HG03025 (cell line): ENCODE data around the gene WDR33.

Experiments
- ATAC-seq: cut with Tn5 transposase; IDR thresholded peaks from one replicate; pipeline ENCODE4 v1.9.1; 2021; ENCODE audit warnings: mild to moderate bottlenecking, moderate library complexity; ENCODE audit not compliant: unreplicated experiment, low FRiP score

The WDR33 gene

DNA sequence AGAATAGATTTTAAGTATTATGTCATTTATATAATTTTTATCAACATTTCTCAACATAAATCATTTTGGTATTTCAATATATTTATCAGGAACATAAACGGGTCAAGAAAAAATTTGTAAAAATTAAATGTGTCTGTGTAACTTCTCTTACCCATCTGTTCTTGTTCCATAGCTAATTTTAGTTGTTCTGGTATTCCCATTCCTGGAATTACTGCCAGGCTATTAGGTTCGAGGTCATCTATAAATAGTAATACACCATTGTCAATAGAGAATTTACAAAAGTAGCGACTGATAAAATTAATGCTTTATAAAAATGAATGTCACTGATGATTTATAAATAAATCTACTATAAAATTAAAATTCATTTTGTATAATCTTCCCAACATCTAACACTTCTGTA, 88.2 kb downstream of the WDR33 start:
- ATAC-seq, result no peak

DNA sequence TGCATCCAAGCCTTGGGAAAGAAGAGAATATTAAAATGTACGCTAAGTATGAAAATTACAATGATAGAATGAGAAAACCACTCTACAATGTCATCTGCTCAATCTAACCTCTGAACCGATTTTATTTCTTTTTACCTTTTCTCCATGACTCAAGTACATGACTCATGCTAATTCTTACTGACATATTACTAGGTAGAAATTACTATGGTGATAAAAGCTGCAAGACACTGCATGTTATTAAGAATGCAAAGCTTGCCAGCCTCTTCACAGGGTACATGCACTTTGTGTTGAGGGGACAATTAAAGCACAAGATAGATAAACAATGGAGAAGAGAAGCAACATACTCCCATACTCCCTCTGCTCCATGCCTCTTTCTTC, 89.0 kb downstream of the WDR33 start:
- ATAC-seq, result no peak

DNA sequence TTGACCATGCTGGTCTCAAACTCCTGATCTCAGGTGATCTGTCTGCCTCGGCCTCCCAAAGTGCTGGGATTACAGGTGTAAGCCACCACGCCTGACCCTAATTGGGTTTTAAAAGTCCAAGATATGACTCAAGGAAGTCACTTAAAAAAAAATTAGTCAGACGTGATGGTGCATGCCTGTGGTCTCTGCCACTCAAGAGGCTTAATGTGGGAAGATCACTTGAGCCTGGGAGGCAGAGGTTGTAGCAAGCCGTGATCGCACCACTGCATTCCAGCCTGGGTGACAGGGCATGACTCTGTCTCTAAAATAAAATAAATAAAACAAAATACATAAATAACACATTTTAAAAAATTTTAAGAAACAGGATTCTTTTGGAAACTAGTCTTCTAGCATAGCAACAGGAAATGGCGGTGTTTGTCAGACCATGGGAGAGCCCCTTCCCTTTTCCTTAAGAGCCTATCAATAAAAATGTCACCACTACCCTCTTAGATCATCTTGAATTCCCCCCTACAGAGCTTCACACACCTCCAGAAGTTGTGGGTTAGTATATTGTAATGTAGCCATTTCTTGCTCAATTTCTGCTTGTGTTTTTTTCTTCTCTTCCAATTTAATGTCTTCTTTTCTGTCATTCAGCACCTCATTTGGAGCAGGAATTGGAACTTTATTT, 89.5 kb downstream of the WDR33 start:
- no peak for ATAC-seq

DNA sequence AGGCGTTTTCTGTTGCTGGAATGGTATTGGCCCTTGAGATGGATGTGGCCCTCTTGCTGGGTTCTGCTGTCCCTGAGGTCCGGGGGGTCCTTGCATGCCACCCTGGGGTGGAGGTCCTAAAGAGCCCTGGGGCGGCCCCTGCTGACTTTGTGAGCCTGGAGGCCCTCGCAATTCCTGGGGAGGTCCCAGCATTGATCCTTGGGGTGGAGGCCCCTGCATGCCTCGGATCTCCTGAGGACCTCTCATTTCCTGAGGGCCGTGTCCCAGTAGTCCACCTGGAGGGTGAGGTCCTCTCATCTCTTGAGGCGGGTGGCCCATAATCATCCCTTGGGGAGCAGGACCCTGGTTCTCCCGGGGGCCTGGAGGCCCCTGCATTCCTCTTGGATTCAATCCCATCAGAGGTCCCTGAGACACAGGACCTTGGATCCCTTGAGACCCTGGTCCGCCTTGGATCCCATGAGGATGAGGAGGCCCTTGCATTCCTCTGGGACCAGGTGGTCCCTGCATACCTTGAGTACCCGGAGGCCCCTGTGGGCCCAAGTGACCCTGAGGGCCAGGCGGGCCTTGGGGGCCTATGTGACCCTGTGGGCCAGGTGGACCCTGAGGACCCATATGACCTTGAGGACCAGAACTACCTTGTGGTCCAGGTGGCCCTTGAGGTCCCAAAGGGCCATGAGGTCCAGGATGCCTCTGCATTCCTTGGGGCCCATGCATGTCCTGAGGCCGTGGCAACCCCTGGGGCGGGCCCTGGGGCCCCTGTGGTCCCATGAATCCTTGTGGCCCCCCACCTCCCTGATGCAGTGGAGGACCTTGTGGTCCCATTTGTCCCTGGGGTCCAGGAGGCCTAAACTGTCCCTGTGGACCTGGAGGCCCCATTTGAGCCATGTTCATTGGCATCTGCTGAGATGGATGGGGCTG, 91.4 kb downstream of the WDR33 start:
- no peak for ATAC-seq

DNA sequence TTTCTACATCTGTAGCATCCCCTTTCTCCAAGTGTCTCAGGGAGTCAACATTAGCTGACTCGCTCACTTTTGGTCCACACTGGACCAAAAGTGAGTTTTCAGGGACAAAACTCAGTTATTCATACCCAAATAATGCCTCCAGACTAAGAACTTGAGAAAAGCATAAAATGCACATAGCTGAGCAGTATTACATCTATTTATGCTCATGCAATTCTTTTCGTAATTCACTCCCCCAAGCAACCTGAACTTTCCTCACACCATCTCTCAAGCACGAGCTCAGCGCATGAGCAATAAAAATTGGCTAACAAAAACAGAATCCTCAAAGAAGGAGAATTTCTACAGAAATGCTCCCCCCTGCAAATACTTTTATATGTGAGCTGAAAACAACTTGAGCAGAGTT, 92.7 kb downstream of the WDR33 start:
- no peak for ATAC-seq

DNA sequence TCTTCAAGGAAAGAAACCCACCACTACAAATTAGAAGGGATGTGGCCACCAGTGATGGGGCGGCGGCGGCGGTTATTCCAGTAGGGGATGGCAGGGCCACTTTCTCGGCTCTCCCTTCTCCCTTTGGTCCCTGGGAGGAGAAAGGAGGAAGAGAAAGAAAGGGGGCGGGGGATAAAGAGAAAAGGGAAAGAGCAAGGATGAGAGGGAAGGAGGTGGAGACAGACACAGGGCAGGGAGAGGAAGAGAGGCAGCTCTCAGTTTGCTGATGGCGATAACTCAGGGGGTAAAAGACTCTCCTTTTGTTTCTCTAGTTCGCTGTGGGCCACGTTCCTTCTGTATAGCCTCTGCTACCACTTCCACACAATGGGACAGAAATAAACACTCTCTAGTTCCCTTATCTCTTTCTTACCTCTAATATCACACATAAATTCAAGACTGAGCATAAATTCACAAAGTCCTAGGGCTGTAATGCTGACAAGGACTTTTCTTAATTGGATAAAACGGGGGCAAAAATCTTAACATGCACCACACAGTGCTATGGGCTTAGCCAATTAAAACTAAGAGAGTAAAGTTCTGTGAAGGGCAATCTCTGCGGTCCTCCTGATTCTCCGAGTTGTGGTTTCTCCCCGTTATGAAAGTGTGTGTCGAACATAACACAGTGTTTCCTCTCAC, 95.1 kb downstream of the WDR33 start:
- ATAC-seq, result no peak

DNA sequence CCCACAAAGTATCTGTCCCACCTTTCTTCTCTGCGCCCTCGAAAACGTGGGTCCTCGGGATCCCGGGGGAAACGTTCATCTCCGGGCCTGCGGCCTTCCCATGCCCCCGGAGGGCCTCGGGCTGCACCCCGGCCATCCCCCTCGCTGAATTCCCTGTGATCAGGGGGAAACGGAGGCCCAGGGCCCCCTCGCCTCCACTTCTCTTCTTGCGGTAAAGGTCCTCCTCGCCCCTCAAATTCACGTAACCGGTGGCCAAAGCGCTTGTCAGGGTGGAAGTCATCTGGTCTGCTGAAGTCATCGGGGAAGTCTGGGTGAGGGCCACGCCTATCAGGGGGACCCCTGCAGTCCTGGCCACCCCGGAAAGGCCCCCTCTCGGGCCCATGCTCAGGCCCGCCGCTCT, 97.4 kb downstream of the WDR33 start:
- ATAC-seq, result no peak

DNA sequence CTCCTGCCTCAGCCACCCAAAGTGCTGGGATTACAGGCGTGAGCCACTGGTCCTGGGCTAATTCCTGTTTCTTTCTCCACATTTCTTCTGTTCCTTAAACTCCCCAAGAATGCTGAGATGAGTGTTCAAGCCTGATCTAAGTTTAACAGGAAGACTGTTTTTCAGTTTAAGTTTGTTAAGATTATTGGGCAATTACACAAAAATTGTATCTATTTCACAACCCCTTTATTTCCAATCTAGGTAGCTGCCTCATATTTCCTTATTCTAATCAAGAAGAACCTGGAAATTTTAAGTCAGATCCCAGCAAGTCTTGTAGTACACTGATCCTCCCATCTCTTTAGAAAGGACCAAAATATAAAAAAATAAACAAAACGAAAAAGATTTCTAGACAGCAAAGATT, 98.0 kb downstream of the WDR33 start:
- no peak for ATAC-seq

DNA sequence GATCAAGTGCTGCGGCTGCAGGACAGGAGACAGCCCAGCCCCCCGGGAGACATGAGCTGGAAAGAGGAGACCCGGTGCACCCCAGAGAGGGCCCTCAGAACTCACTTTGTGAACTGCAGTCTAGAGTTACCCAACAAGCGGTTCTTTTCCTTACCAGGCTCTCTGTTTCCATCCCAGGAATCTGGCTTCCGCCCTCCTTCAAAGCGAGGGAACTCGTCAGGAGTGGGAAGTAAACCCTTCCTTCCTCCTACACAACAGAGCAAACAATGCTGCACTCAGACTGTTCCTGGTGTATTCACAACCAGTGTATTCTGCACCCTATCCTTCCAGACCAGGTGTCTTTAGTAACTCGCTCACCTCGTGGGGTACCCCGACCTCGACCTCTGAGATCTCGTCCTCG, 101.6 kb downstream of the WDR33 start:
- ATAC-seq, result no peak

DNA sequence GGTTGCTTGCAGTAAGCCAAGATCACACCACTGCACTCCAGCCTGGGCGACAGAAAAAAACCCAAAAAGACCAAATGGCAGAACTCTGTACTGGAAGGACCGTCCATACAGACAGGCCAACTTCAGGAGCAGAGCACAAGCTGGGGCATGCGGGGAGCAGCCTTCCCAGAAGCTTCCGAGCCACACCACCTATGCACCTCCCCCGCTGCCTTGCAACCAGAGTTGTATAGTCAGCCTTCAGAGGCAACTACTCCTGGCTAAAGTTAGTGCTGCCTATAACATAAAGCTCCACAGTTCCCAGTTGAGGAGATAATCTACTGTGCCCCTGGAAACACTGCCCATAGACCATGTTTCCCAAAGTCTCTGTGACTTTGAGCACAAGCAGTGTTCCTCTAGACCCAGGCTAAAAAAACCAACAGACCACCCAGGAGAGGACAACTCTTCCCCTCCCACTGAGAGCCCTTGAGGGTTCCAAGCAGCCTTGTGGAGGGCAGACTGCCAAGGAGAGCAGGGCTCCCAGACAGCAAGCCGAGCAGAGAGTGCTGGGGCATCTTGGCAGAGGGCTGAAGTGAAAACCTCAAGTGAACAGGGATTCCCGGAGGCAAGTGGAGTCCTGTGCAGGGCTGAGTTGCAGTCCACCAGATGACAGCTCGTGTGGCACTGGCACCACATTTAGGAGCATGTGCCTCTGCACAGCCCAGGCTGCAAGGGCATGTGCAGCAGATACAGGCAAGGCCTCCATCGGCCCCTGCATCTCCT, 102.9 kb downstream of the WDR33 start:
- ATAC-seq, result no peak

DNA sequence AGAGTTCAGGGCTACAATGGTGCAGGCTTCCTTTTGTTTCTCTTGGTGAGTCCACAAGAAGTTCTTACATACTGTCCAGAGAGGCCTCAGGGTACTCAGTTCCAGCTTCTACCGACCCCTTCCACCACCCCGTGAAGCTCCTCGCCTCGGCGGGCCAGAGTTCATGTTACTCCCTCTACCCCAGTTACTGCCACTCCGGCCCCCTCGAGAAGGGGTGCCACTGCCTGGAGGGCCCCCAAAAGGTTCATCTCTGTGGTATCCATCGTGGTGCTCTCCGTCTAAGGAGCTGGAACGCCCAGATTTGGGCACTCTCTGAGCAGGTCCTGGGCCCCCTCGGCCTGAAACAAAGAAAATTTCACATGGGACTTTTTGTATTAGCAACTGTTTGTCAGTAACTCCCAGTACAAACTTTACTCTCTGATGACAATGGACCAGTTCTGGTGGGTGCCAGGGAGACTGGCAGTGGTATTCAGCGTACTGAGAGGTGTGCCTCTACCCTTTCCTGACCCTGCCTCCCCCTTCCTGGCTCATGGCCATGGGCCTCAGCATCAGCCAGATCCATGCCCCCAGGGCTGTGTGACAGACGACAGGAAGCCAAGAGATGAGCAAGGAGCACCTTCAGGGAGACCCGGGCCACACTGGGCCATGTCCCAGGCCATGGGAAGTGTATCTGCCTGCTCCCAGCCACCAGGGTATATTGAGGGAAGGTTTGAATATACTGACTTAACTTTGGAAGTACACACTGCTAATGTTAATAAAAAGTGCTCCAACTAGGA, 104.6 kb downstream of the WDR33 start:
- no peak for ATAC-seq

DNA sequence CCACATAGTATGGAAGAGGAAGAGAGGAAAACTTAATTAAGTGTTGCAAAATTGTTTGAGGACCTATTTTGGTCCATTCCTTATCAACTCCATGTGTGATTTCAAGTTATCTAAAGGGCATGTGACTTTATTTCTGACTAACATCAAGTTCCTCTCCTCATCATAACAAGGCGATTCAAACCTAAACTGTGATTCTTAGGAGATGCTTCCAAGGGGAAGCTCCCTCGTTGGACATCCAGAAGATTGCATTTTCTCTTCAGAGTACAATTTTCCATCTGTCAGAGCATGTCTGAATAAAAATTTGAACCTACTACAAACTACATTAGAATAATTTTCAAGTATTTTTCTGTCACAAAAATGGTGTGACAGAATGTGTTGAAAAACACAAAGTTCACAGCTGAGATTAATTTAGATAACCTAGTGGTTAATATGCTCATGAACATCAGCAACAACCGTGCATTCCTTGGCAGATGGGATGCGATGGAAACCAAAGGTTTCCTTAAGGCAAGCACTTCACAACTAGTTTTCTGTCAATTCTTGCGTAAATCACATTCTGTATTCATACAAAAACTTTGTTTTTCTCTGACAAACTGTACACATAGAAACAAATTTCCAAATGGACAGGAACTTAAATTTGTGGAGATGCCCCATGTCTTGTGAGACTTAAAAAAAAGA, 105.4 kb downstream of the WDR33 start:
- ATAC-seq, result no peak

DNA sequence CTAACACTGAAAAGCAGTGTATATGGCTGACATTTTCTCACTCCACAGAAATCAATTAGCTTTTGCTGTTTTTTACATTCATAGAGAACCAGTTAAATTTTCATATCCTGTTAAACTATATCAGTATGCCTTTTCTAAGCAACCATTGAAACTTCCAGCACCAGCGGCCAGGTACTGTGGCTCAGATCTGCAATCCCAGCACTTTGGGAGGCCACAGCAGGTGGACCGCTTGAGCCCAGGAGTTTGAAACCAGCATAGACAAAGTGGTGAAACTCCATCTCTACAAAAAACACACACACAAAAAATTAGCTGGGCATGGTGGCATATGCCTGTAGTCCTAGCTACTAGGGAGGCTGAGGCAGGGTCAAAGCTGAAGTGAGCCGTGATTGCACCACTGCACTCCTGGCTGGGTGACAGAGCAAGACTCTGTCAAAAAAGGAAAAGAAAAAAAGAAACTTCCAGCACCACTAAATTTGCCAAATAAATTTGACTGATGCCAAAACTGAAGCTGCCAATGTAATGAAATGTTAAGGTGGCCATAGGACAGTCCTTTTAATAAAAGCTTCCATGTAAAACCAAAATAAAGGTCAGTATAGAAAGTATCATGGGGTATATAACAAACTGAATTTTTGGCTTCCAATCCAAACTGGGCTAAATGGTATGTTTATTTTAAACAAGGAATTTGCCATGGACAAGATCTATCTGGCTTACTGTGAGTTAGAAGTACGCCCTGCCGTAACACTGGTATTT, 106.2 kb downstream of the WDR33 start:
- no peak for ATAC-seq

DNA sequence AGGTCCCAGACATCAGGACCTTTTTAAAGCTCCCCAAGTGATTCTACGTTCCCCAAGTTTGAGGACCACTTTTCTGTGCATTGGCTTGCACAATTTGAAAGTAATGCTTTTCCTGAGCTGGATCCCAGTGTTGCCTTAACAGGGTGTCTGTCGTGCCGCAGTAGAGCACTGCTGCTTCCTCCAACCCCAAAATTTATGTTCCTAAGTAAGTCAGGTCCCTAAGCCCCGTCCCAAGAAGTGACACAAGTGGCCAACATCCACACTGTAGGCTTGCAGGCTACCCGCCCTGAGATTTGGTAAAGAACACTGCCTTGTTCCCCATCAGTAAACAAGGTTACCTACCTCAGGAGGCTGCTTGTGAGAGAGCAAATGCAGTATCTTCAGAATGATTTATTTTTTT, 107.7 kb downstream of the WDR33 start:
- ATAC-seq, result no peak

DNA sequence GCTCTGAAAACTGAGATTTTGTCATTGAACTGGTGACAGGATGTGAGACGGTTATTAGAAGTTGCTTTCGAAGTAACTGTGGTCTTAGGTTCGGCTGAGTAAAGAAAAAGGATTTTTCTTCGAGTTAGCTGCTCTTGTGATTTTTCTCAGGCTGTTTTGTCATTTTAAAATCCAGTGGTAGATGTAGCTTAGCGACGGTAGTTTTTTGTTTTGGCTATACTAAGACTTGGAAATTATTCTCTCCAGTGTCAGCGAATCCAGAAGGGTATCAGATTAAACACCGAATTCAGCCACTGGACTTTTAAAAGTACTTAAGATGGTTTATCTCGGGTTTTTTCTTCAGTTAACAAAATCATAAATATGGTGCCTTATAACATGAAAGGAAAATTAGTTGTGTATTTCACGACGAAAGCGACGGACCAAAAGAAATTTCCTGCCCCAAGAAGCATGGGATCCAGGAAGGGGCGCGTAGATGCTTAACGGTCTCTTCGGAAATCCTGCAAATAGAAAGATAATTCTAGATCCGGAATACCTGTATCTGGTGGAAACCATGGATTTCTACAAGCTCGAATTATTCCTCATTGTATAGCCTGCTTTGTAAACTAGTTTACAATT, 108.5 kb downstream of the WDR33 start:
- ATAC-seq, result no peak

DNA sequence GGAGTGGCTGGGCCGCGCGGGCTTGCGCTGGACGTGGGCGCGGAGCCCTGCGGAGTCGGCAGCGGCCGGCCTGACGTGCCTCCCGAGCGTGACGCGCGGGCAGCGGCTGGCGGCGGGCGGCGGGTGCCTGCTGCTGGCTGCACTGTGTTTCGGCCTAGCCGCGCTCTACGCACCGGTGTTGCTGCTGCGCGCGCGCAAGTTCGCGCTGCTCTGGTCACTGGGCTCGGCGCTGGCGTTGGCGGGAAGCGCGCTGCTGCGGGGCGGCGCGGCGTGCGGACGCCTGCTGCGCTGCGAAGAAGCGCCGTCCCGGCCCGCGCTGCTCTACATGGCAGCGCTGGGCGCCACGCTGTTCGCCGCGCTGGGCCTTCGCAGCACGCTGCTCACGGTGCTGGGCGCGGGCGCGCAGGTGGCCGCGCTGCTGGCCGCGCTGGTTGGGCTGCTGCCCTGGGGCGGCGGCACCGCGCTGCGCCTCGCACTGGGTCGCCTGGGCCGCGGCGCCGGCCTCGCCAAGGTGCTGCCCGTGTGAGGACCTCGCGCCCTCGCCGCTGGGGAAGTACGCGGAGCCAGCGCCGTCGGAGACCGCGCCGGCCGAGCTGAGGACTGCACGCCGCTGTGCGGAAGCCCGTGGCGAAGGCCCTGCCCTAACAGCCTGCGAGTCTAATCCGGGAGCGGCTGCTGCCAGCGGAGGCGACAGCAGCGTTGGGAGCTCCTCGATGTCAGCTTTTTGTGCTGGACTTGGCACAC, 109.1 kb downstream of the WDR33 start:
- peak; percentile 43 for ATAC-seq

DNA sequence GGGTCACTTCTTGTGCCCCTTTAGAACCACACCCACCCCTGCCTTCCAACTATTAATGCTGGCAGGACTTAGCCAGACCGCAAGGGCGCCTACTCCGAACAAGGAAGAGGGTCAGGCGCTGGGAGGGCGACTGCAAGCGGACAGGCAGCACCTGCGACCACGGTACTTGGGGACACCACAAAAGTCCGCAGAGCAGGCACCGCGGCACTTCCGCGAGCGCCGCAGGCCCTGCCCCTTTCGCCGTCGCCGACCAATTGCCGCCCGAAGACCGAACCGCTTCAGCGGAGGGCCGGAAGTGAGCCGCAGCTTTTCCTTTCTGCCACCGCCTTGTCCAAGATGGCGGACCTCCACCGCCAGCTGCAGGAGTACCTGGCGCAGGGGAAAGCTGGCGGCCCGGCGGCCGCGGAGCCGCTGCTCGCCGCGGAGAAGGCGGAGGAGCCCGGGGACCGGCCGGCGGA, 109.7 kb downstream of the WDR33 start, which contains the start of gene SFT2D3:
Gene SFT2D3, plus strand, starts transcription at position 305 of the 458 bp plus-strand sequence. Its CDS starts 32 bp downstream, at position 337.
- ATAC-seq, result peak; percentile 71
